Fibroblast of villous mesenchyme (primary cell): ENCODE measurements around the gene MVB12B. TPM values are rescaled to one million over a fixed set of nuclear protein-coding genes. Genes with fewer than 3 reads are reported as not detected.

Experiments
- DNase-seq: peaks from one replicate; pipeline ENCODE4 v3.0.0-alpha.2; 2010; ENCODE audit warnings: low read depth
- H3K4me3 ChIP-seq: 2 replicates; pipeline ENCODE4 v1.5.1; 2011; ENCODE audit warnings: low read depth, mild to moderate bottlenecking, low read length
- total RNA-seq: library from RNA; depleted of rRNA; stranded (reverse); fragments of >200 nt; gene quantifications from 2 replicates; pipeline ENCODE4 v1.2.3, GENCODE V29; 2012
- TF ChIP-seq, protein P1 (sequence below): IDR thresholded peaks from 2 replicates; pipeline ENCODE4 v1.5.1; 2012; ENCODE audit warnings: low read depth, mild to moderate bottlenecking, low read length; ENCODE audit not compliant: insufficient read depth

MVB12B gene
- total RNA-seq, 1 donor, result 3.5 TPM

DNA sequence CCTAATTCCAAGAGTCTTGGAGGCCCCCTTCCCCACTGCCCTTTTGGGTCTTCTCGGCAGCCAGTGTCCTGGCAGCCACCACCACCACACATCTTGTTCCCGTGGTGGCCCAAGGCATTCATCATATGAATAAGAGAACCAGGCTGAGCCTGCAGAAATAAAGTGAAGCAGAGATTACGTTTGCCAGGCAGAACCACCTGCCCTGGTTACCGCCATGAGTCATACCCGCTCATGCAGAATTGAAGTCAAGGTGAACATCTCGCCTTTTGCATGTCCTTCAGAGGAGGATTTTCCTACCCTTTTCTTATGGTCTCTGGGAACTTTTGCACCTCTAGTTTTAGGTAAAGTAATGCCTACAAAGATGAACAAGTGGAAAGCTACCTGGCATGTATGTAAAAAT lies 167.6 kb downstream of the MVB12B start:
- DNase-seq, result no peak
- TF ChIP-seq, protein P1, sequence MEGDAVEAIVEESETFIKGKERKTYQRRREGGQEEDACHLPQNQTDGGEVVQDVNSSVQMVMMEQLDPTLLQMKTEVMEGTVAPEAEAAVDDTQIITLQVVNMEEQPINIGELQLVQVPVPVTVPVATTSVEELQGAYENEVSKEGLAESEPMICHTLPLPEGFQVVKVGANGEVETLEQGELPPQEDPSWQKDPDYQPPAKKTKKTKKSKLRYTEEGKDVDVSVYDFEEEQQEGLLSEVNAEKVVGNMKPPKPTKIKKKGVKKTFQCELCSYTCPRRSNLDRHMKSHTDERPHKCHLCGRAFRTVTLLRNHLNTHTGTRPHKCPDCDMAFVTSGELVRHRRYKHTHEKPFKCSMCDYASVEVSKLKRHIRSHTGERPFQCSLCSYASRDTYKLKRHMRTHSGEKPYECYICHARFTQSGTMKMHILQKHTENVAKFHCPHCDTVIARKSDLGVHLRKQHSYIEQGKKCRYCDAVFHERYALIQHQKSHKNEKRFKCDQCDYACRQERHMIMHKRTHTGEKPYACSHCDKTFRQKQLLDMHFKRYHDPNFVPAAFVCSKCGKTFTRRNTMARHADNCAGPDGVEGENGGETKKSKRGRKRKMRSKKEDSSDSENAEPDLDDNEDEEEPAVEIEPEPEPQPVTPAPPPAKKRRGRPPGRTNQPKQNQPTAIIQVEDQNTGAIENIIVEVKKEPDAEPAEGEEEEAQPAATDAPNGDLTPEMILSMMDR, result no peak
- H3K4me3 ChIP-seq, result no peak overlapping the region

DNA sequence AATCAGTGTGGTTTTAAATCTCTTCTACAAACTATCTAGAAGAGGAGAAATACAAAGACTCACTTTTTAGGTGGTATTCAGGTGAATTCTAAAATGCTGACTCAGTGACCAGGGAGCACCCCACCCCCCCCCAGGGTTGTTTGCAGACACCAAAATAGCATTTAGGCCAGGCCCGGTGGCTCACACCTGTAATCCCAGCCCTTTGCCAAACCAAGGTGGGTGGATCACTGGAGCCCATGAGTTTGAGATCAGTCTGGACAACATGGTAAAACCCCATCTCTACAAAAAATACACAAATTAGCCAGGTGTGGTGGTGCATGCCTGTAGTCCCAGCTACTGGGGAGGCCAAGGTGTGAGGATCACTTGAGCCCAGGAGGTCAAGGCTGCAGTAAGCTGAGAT lies 168.1 kb downstream of the MVB12B start:
- DNase-seq, result no peak
- TF ChIP-seq, protein P1, result no peak
- H3K4me3 ChIP-seq, result no peak overlapping the region

DNA sequence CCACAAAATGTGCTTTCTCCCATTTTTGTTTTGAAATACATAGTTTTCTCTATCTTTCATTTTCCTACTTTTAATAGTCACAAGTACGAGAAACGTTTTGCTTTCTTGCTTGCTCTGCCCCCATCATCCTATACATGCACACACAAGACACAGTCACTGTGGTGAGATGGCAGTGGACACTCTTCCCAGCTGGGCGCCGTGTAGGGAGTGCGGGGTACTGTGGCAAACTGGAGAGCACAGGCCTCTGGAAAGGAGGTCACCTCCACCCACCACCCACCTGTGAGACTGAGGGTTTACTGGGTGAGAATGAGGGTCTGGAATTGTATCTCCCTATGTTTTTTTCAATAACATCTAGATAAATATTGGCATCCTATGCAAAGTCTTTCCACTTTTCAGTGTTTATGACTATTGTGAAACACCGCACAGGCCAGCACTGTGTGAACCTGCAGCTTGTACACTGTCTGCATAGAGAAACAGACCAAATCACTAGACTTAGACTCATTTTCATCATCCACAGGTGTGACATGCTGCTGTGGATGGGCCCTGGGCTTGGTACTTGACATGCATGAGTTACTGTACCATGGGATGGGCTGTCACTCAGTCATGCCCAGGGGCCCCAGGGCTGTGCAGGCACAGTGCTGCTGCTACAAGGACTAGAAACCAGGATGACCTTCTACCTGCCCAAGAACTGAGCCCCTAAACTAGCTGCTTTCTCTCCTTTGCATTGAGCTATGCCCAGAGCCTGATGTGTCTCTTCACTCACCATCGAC lies 169.0 kb downstream of the MVB12B start:
- no peak for DNase-seq
- TF ChIP-seq, protein P1, result no peak
- no peak overlapping the region for H3K4me3 ChIP-seq

DNA sequence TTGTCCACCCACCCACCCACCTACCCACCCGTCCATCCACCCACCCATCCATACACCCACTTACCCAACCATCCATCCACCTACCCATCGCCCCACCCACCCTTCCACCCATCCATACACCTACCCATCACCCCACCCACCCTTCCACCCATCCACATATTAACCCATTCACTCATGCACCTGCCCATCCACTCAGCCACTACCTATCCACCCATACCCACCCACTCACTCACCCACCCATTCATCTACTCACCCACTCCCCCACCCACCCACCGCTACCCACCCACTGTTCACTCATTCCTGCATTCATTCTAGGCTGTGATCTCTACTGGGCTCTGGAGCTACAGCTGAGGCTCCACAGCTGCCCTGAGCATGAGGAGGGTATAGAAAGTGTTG lies 169.6 kb downstream of the MVB12B start:
- TF ChIP-seq, protein P1, result no peak
- H3K4me3 ChIP-seq, result no peak overlapping the region
- no peak for DNase-seq

DNA sequence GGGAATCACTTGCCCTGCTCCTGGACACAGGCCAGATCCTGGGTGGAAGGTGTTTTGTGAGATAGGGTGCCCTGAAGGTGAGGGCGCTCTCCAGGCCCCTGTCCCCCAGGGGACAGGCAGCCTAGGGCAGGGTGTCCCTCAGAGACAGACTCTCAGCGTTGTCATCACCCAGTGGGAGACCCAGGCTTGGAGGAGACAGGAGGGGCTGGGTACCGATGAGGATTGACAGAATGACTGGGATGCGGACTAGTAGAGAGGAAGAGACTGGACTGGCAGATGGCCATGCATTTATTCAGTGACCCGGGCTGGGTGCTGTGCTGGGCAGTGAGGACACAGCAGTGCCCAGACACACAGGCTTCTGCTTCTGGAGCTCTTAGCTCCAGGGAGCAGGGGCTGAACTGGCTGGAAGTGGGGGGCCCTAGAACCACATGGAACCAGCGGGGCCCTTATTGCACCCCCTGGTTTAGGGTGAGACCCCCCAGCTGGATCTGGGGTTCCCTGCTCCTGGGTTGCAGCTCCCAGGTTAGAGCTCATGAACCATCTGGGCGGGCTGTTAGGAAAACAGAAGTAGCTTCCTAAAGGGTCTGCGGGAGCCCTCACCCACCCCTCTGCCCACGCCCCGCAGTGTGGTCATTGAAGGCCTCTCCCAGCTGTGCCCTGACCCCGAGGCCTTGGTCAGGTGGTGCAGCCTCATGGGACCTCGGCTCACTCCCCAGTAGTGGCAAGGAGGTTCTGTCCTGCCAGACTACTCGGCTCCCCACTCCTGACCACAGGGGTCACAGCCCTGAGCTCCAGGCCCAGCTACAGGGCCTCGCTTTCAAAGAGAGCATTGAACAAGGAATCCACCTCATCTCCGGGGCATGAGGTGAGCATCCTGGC lies 170.4 kb downstream of the MVB12B start:
- no peak overlapping the region for H3K4me3 ChIP-seq
- no peak for DNase-seq
- TF ChIP-seq, protein P1, result no peak

DNA sequence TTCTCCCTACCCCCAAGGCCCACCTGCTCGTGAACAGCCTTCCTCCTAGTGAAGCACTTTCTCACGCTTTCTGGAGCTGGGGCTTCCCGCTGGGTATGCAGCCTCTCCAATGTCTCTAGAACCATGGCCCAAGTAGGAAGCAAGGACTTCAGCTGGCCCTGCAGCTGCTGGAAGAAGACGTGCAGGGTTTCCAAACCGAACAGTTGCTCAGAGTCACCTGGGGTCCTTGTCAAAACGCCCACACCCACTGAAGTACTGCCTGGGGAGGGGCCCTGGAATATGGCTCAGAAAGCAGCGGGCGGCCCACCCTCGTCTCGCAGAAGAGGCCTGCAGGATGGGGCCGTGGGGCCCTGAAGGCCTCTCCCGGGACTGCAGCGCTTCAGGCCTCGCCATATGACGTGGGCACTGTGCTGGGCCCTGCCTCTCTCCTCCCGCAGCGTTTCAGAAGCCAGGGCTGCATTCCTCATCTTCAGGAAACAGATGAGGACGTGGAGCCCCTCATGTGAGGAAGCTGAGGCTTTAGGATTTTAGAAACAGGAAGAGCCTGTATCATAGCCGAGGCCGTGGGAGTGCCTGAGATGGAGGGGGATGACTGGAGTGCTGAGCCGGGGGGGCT lies 171.1 kb downstream of the MVB12B start:
- no peak overlapping the region for H3K4me3 ChIP-seq
- TF ChIP-seq, protein P1, result no peak
- DNase-seq, result no peak
